Endodermal cell (in vitro differentiated cells): ENCODE measurements around the gene SNAP29. TPM values are rescaled to one million over a fixed set of nuclear protein-coding genes. Genes with fewer than 3 reads are reported as not detected.

ENCODE experiments used
- DNase-seq: peaks from one replicate; pipeline ENCODE4 v3.0.0-alpha.2; 2017
- H3K27ac ChIP-seq: 2 replicates; pipeline ENCODE4 v1.5.1; 2013; ENCODE audit warnings: mild to moderate bottlenecking, low read depth, low read length, moderate library complexity
- H3K27me3 ChIP-seq: 2 replicates; pipeline ENCODE4 v1.6.1; 2013; ENCODE audit warnings: mild to moderate bottlenecking, low read length, moderate library complexity; ENCODE audit not compliant: insufficient read depth, control insufficient read depth, poor library complexity, severe bottlenecking
- H3K36me3 ChIP-seq: 2 replicates; pipeline ENCODE4 v1.7.0; 2013; ENCODE audit warnings: mild to moderate bottlenecking, low read length, moderate library complexity; ENCODE audit not compliant: control insufficient read depth, insufficient read depth
- H3K4me1 ChIP-seq: one replicate; pipeline ENCODE4 v1.7.0; 2013; ENCODE audit warnings: low read length; ENCODE audit not compliant: control insufficient read depth, insufficient read depth
- H3K4me3 ChIP-seq: 2 replicates; pipeline ENCODE4 v1.5.1; 2013; ENCODE audit warnings: mild to moderate bottlenecking, low read length, moderate library complexity
- H3K9ac ChIP-seq: 2 replicates; pipeline ENCODE4 v1.6.1; 2013; ENCODE audit warnings: mild to moderate bottlenecking, low read length, moderate library complexity; ENCODE audit not compliant: poor library complexity, severe bottlenecking; ENCODE audit errors: extremely low read depth
- H3K9me3 ChIP-seq: 2 replicates; pipeline ENCODE4 v1.6.1; 2013; ENCODE audit warnings: mild to moderate bottlenecking, low read length, moderate library complexity; ENCODE audit not compliant: control insufficient read depth
- H3K27ac Mint-ChIP-seq: 2 replicates; pipeline ENCODE4 v1.8.0; 2020; ENCODE audit warnings: mixed read lengths
- H3K27me3 Mint-ChIP-seq: 2 replicates; pipeline ENCODE4 v1.8.0; 2021; ENCODE audit warnings: mild to moderate bottlenecking, mixed read lengths; ENCODE audit not compliant: insufficient read depth
- H3K36me3 Mint-ChIP-seq: 2 replicates; pipeline ENCODE4 v1.8.0; 2020; ENCODE audit warnings: low read depth, mixed read lengths
- H3K4me1 Mint-ChIP-seq: 2 replicates; pipeline ENCODE4 v1.8.0; 2020; ENCODE audit warnings: mixed read lengths
- H3K4me3 Mint-ChIP-seq: 2 replicates; pipeline ENCODE4 v1.8.0; 2020; ENCODE audit warnings: mild to moderate bottlenecking, moderate library complexity, mixed read lengths
- H3K9me3 Mint-ChIP-seq: 2 replicates; pipeline ENCODE4 v1.8.0; 2020; ENCODE audit warnings: mild to moderate bottlenecking, mixed read lengths
- WGBS, 2 experiments: methylation state at CpG; one replicate each; pipeline versions ENCODE4 v1.1.5 to v1.1.7; 2013; ENCODE audit warnings: missing lambda C conversion rate in 2 of 2, mixed read lengths in 1 of 2; ENCODE audit not compliant: insufficient coverage in 1 of 2, insufficient read length in 1 of 2; 5-methylcytosine and 5-hydroxymethylcytosine counted together
- total RNA-seq, 2 donors: library from RNA; stranded (reverse); fragmentation: NEBNext Ultra II Directional in 1 of 2; extraction: Animal tissue kit (Norgen Biotek cat#: 25700) in 1 of 2; gene quantifications; 2 replicates in 1 of 2; 3 replicates in 1 of 2; pipeline ENCODE4 v1.2.1, GENCODE V29; 2021
- TF ChIP-seq, protein P1 (sequence below): fragments of 200-600 bp; sonication (generic); conservative IDR thresholded peaks from 2 replicates; pipeline ENCODE4 v1.5.0; 2021; ENCODE audit warnings: antibody characterized with exemption, mild to moderate bottlenecking

Gene SNAP29
- total RNA-seq, 2 donors from 2014 or later = 16.5 to 21.8 TPM

DNA sequence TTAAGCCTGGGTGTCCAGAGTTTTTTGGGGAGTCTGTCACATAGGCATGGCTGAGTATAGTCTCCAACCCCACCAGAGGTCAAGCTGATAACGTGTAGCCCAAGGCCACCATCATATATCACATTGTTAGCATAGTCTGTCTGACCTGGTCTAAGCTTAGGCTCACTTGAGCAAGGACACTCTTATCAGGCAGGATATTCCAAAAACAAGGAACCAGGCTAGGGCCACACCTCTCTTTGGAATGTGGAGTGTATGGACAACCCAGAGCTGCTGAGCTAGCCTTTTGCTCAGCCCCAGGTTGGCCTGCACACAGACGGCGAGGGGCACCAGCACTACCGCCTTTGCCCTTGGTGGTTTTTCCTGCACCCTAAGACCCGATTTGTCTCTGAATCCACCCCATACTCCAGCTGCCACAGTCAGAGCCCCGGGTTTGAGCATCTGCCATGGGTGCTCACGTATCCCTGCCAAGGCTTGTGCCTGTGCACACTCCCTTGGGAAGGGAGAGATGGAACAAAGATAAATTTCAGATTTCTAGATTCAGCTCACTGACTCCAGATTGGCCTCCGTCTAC, 7.2 kb downstream of the SNAP29 start:
- H3K27ac ChIP-seq = no peak overlapping the region
- peak overlapping the region; percentile 35 for H3K27ac Mint-ChIP-seq

DNA sequence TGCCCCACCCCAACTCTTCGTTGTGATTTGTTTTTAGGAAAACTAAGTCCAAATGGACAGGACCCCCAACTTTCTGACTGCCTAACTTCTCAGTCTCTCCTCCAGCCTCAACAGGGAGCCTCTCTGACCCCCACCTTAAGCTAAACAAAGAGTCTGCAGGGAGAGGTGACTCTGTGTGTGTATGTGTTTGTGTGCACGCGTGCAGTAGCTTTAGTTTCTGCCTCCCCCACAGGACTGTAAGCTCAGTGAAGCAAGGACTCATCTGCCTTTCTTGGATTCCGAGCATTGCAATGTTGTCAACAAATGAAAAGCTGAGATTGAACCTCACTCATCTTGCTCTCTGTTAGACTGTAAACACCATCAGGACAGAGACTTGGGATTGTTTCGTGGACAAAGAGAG, 7.9 kb downstream of the SNAP29 start:
- TF ChIP-seq, protein P1, sequence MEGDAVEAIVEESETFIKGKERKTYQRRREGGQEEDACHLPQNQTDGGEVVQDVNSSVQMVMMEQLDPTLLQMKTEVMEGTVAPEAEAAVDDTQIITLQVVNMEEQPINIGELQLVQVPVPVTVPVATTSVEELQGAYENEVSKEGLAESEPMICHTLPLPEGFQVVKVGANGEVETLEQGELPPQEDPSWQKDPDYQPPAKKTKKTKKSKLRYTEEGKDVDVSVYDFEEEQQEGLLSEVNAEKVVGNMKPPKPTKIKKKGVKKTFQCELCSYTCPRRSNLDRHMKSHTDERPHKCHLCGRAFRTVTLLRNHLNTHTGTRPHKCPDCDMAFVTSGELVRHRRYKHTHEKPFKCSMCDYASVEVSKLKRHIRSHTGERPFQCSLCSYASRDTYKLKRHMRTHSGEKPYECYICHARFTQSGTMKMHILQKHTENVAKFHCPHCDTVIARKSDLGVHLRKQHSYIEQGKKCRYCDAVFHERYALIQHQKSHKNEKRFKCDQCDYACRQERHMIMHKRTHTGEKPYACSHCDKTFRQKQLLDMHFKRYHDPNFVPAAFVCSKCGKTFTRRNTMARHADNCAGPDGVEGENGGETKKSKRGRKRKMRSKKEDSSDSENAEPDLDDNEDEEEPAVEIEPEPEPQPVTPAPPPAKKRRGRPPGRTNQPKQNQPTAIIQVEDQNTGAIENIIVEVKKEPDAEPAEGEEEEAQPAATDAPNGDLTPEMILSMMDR = no peak
- no peak overlapping the region for H3K27ac ChIP-seq
- H3K36me3 ChIP-seq = peaks cover 20% of the 10 kb centered on the region
- no peaks in the 10 kb centered on the region for H3K9me3 ChIP-seq
- H3K4me3 Mint-ChIP-seq = no peak overlapping the region
- peak overlapping the region; percentile 78 for H3K27ac Mint-ChIP-seq
- no peaks in the 10 kb centered on the region for H3K27me3 Mint-ChIP-seq
- WGBS, 2 experiments = 92 to 100% methylated on average over 3 to 5 of the region's 5 CpGs
- no peak overlapping the region for H3K9ac ChIP-seq
- H3K4me3 ChIP-seq = no peak overlapping the region
- H3K36me3 Mint-ChIP-seq = peaks cover 14% of the 10 kb centered on the region
- no peak for DNase-seq
- no peaks in the 10 kb centered on the region for H3K4me1 ChIP-seq
- no peaks in the 10 kb centered on the region for H3K27me3 ChIP-seq
- H3K4me1 Mint-ChIP-seq = no peaks in the 10 kb centered on the region
- no peaks in the 10 kb centered on the region for H3K9me3 Mint-ChIP-seq

More for the DNA sequence above, 7.2 kb downstream of the SNAP29 start:
- Histone ChIP-seq H3K9ac (no peak overlapping the region), H3K9me3 (no peaks in the 10 kb centered on the region), H3K36me3 (peaks cover 20% of the 10 kb centered on the region), H3K4me3 (no peak overlapping the region), H3K27me3 (no peaks in the 10 kb centered on the region), H3K4me1 (no peaks in the 10 kb centered on the region)
- no peaks in the 10 kb centered on the region for H3K4me1 Mint-ChIP-seq
- H3K9me3 Mint-ChIP-seq = no peaks in the 10 kb centered on the region
- WGBS, 2 experiments = 95 to 98% methylated on average over 4 to 8 of the region's 8 CpGs
- H3K36me3 Mint-ChIP-seq = peaks cover 12% of the 10 kb centered on the region
- H3K4me3 Mint-ChIP-seq = no peak overlapping the region
- TF ChIP-seq, protein P1 = no peak
- H3K27me3 Mint-ChIP-seq = no peaks in the 10 kb centered on the region
- DNase-seq = no peak

DNA sequence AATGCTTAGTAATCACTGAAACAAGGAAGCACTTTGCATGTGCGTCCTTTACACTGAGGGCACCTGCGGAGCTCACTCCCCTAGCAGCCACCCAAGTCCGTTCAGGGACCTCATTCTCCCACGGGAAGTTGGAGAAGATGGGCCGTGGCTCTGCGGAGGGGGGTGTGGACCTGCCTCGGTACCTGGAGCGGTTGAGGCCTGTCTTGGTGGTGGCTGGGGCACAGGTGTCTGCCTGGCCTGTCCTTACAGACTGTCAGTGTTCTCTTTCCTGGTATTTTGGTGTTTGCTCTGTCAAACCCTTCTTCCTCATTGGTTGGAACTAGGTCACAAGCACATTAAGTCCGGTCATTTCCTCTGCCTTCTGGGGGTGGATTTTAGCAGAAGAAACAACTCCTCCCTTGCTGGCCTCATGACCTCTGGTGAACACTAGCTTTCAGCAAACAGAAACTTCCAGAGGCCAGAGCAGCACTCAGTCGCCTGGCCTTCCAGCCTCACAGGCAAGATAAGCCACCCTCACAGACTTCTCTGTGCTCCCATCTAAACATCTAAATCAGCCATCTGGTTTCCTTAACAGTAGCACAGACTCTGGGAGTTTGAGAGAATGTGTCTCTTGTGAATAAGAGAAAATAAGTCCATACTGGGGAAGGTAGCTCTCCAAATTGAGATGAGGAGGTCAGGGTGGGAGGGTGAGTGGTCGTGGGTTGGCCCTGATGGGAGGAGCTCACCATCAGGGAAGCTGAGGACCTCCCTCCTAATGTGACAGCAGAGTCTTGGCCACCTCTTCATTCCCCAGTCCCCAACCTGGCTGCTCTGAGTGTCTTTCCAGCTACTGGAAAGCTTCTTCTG, 8.6 kb downstream of the SNAP29 start:
- TF ChIP-seq, protein P1 = no peak
- Histone ChIP-seq H3K27ac (no peak overlapping the region), H3K9me3 (no peaks in the 10 kb centered on the region), H3K4me1 (no peaks in the 10 kb centered on the region), H3K4me3 (no peak overlapping the region), H3K9ac (no peak overlapping the region), H3K36me3 (peaks cover 20% of the 10 kb centered on the region), H3K27me3 (no peaks in the 10 kb centered on the region)
- Mint-ChIP-seq H3K9me3 (no peaks in the 10 kb centered on the region), H3K4me3 (no peak overlapping the region), H3K27me3 (no peaks in the 10 kb centered on the region), H3K4me1 (no peaks in the 10 kb centered on the region), H3K27ac (no peak overlapping the region), H3K36me3 (peaks cover 12% of the 10 kb centered on the region)
- whole genome bisulfite sequencing, 2 experiments = 90% methylated on average over 10 to 11 of the region's 11 CpGs
- no peak for DNase-seq
